HG03064 (cell line): ENCODE measurements around the gene TMEM139.
"Not testable (repeated sequence)": the region's sequence is repeated elsewhere in the genome, so short reads cannot be mapped to it uniquely, and the experiment has no call there.

Source experiments
- ATAC-seq: cut with Tn5 transposase; IDR thresholded peaks from one replicate; pipeline ENCODE4 v1.9.1; 2021; ENCODE audit warnings: low read depth; ENCODE audit not compliant: unreplicated experiment

TMEM139 gene

GRCh38 chr7:143257501-143257900 lies 27.3 kb upstream of the TMEM139 start:
- ATAC-seq: no peak

- ATAC-seq: peak; percentile 32
Observed at GRCh38 chr7:143258831-143259230, 25.9 kb upstream of the TMEM139 start.

- no peak for ATAC-seq
Observed at GRCh38 chr7:143259765-143260164, 25.0 kb upstream of the TMEM139 start.

GRCh38 chr7:143261901-143262300 lies 22.9 kb upstream of the TMEM139 start:
- ATAC-seq: no peak

GRCh38 chr7:143263266-143264195 lies 21.2 kb upstream of the TMEM139 start, which contains the start of gene GSTK1:
Gene GSTK1 (plus strand): TSS chr7:143263441. CDS start chr7:143263514, 73 bp downstream.
- peak; percentile 100 for ATAC-seq

- ATAC-seq: not testable (repeated sequence)
Observed at GRCh38 chr7:143264196-143264568, 20.6 kb upstream of the TMEM139 start.

- no peak for ATAC-seq
Observed at GRCh38 chr7:143265017-143265693, 19.6 kb upstream of the TMEM139 start.

- no peak for ATAC-seq
Observed at GRCh38 chr7:143269251-143269650, 15.5 kb upstream of the TMEM139 start.

- no peak for ATAC-seq
Observed at GRCh38 chr7:143271240-143271639, 13.5 kb upstream of the TMEM139 start.

- ATAC-seq: no peak
Observed at GRCh38 chr7:143272871-143273270, 11.9 kb upstream of the TMEM139 start.

- no peak for ATAC-seq
Observed at GRCh38 chr7:143279186-143280098, 5.3 kb upstream of the TMEM139 start.

GRCh38 chr7:143280160-143280559 lies 4.6 kb upstream of the TMEM139 start:
- no peak for ATAC-seq

GRCh38 chr7:143280566-143280965 lies 4.2 kb upstream of the TMEM139 start:
- ATAC-seq: no peak

- no peak for ATAC-seq
Observed at GRCh38 chr7:143281529-143281928, 3.2 kb upstream of the TMEM139 start.

- ATAC-seq: no peak
Observed at GRCh38 chr7:143282124-143282523, 2.6 kb upstream of the TMEM139 start.

- no peak for ATAC-seq
Observed at GRCh38 chr7:143283381-143283780, 1.4 kb upstream of the TMEM139 start.

GRCh38 chr7:143285470-143285778 lies 666 bp downstream of the TMEM139 start:
- ATAC-seq: no peak

GRCh38 chr7:143285806-143286521 lies 1.2 kb downstream of the TMEM139 start:
- no peak for ATAC-seq

GRCh38 chr7:143286522-143286890 lies 1.7 kb downstream of the TMEM139 start:
- no peak for ATAC-seq

GRCh38 chr7:143287339-143287934 lies 2.7 kb downstream of the TMEM139 start:
- ATAC-seq: no peak
